Ecto neural progenitor cell (in vitro differentiated cells): ENCODE measurements around the gene GSTA3.

Experiments used
- DNase-seq: peaks from one replicate; pipeline ENCODE4 v3.0.0-alpha.2; 2018; ENCODE audit warnings: low spot score

Gene GSTA3

GRCh38 chr6:52858416-52858815 lies 51.1 kb downstream of the GSTA3 start:
- DNase-seq = no peak

- DNase-seq = peak; percentile 54
These were observed 53.4 kb downstream of the GSTA3 start for GRCh38 chr6:52856137-52856536.

DNA sequence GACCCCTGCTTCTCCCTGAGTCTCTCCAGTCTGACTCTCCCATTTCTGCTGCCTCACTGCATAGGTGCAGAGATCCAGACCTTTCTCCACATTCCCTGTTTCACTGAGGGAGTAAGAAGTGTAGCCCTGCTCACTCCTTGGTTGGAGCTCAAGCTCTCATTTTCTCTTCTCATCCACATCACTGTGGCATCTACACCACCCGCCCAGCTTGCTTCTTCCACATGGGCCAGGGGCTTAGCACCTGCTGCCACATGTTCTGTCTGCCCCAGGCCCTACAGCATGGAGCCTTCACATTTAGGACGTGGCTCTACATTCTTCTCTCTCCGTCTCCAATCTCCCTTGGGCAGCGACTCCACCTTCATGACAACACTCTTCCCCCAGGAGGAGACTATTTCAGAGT lies 60.4 kb downstream of the GSTA3 start:
- no peak for DNase-seq
